Colonic mucosa (tissue), 4 donors: ENCODE measurements around the gene ERICH6B. TPM values are rescaled to one million over a fixed set of nuclear protein-coding genes. Genes with fewer than 3 reads are reported as not detected.

Experiments used
- DNase-seq: peaks from one replicate; pipeline ENCODE4 v3.0.0-alpha.2; 2020
- H3K27ac ChIP-seq: fragments of 200-600 bp; one replicate; pipeline ENCODE4 v1.8.0; 2021
- H3K27me3 ChIP-seq: fragments of 200-600 bp; one replicate; pipeline ENCODE4 v1.8.0; 2021
- H3K36me3 ChIP-seq: fragments of 200-600 bp; one replicate; pipeline ENCODE4 v1.8.0; 2021
- H3K4me1 ChIP-seq: fragments of 200-600 bp; one replicate; pipeline ENCODE4 v1.8.0; 2021; ENCODE audit warnings: mild to moderate bottlenecking
- H3K4me3 ChIP-seq: fragments of 200-600 bp; one replicate; pipeline ENCODE4 v1.8.0; 2021
- H3K9ac ChIP-seq, 2 donors: one replicate each; pipeline ENCODE4 v1.7.0; 2013; ENCODE audit warnings: control low read depth in 2 of 2, low read depth in 2 of 2, low read length in 2 of 2
- H3K9me3 ChIP-seq: fragments of 200-600 bp; one replicate; pipeline ENCODE4 v1.8.0; 2021
- intact Hi-C: fragments of 100-400 bp; cut with DNase I; formaldehyde crosslinking; loops from one replicate; pipeline ENCODE4 v1.14.1; 2022
- total RNA-seq, 2 donors: library from RNA; stranded (reverse); fragmentation: NEBNext Ultra II Directional in 1 of 2; extraction: Animal tissue kit (Norgen Biotek cat#: 25700) in 1 of 2; gene quantifications; one replicate each; pipeline ENCODE4 v1.2.1, GENCODE V29; 2021
- TF ChIP-seq, protein P1 (sequence below): fragments of 200-600 bp; IDR thresholded peaks from one replicate; pipeline ENCODE4 v1.8.0; 2022; ENCODE audit warnings: antibody characterized with exemption, mild to moderate bottlenecking
- donor health status: healthy.
- donor health status: DM: no; HTN: no; CAD: no.
- donor health status: DM: no; HTN: no; CAD: no.

The ERICH6B gene
- total RNA-seq, 2 donors from 2014 or later = not detected

DNA sequence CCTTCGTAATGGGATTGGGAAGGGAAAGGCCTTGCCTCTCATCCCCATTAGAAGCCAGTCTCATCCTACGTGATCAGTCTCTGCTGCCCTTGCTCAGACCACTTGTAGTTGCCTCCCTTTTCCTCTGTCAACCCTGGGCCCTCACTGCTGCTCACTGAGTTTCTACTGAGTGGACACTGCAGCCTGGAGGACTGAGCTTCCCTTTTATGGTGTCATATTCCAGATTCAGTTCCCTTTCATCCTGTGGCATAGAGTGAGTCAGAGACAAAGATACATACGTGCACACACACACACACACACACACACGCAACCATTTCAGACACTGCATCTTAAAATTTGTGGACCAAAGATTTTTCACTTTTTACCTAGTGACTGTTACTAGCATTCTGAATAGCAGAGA is 94.2 kb downstream of the ERICH6B start:
- DNase-seq = no peak
- peaks cover 13% of the 10 kb centered on the region for H3K36me3 ChIP-seq
- H3K27ac ChIP-seq = no peak overlapping the region
- intact Hi-C loops = no loop called here
- no peak overlapping the region for H3K9ac ChIP-seq
- TF ChIP-seq, protein P1, sequence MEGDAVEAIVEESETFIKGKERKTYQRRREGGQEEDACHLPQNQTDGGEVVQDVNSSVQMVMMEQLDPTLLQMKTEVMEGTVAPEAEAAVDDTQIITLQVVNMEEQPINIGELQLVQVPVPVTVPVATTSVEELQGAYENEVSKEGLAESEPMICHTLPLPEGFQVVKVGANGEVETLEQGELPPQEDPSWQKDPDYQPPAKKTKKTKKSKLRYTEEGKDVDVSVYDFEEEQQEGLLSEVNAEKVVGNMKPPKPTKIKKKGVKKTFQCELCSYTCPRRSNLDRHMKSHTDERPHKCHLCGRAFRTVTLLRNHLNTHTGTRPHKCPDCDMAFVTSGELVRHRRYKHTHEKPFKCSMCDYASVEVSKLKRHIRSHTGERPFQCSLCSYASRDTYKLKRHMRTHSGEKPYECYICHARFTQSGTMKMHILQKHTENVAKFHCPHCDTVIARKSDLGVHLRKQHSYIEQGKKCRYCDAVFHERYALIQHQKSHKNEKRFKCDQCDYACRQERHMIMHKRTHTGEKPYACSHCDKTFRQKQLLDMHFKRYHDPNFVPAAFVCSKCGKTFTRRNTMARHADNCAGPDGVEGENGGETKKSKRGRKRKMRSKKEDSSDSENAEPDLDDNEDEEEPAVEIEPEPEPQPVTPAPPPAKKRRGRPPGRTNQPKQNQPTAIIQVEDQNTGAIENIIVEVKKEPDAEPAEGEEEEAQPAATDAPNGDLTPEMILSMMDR = no peak
- no peak overlapping the region for H3K4me3 ChIP-seq
- H3K9me3 ChIP-seq = no peaks in the 10 kb centered on the region
- no peaks in the 10 kb centered on the region for H3K27me3 ChIP-seq
- no peaks in the 10 kb centered on the region for H3K4me1 ChIP-seq

DNA sequence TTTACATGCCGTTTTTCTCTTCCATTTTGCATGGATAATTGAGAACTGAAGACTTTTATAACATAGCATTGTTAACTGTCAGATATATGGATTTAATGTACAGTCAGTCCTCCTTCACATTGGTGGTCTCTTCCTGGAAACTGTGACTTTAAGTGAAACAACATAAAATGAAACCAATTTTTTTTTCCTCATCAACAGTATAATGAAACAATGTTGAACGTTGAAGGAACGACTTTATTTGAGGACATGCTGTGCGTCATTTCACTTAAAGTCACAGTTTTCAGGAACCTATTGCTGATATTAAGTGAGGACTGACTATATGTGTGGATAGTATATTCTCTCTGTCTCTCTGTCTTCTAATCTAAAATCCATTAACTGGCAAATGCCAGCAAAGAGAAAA is 96.0 kb downstream of the ERICH6B start:
- TF ChIP-seq, protein P1 = no peak

DNA sequence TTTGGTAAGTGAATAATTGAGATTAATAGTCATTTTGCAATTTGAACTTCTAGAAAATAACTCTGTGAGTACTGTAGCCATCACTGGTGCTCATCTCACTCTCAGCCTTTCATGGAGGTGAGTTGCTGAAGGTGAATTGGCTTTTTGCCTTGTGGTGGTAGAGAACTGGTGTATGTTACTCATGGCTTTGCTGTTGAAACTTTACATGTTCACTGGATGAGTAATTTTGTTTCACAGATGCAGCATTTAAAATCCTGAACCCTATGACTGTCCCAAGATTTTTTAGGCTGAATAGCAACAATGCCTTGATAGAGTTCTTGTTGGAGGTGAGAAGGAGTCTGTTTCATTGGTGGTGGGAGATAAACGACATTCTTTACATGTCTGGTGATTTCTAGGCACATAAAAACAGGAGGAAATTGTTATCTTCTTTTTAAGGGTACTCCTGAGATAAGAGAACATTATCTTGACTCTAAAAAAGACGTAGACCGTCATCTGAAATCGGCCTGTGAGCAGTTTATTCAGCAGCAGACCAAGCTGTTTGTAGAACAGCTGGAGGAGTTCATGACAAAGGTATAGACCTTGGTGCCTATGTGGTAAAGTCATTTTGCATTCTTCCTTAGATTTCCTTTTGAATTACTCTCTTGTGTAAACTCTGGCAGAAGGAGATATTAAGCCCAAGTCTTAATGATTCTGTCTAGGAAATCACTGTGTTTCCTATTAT is 96.9 kb downstream of the ERICH6B start:
- Histone ChIP-seq H3K4me3 (no peak overlapping the region), H3K9me3 (no peaks in the 10 kb centered on the region), H3K9ac (no peak overlapping the region), H3K27ac (no peak overlapping the region), H3K27me3 (no peaks in the 10 kb centered on the region), H3K36me3 (peaks cover 26% of the 10 kb centered on the region), H3K4me1 (no peaks in the 10 kb centered on the region)
- intact Hi-C loops = no loop called here
- DNase-seq = no peak
- TF ChIP-seq, protein P1 = no peak

More for the DNA sequence above, 96.0 kb downstream of the ERICH6B start:
- Histone ChIP-seq H3K27ac (no peak overlapping the region), H3K36me3 (peaks cover 23% of the 10 kb centered on the region), H3K27me3 (no peaks in the 10 kb centered on the region), H3K9ac (no peak overlapping the region), H3K9me3 (no peaks in the 10 kb centered on the region), H3K4me1 (no peaks in the 10 kb centered on the region), H3K4me3 (no peak overlapping the region)
- intact Hi-C loops = no loop called here
- DNase-seq = no peak

DNA sequence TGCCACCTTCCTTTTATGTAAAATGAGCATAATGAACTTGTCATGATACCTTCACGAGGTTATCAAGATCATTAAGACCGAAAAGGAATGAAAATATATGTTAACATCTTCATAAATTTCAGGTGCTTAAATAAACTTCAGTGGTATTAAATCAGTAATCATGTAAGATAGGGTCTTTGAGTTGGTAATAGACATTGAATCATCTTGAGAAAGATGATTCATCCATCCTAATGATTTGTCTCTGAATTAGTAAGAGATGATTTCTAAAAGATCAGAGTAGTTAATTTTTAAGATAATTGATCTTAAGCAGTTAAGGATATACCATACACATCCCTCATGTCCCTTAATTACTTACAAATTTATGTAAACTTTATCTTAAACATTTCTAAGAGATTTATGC is 98.8 kb downstream of the ERICH6B start:
- H3K9me3 ChIP-seq = no peaks in the 10 kb centered on the region
- H3K36me3 ChIP-seq = peaks cover 26% of the 10 kb centered on the region
- no peak for DNase-seq
- no peak overlapping the region for H3K27ac ChIP-seq
- H3K27me3 ChIP-seq = no peaks in the 10 kb centered on the region
- intact Hi-C loops = no loop called here
- no peak overlapping the region for H3K9ac ChIP-seq
- no peaks in the 10 kb centered on the region for H3K4me1 ChIP-seq
- TF ChIP-seq, protein P1 = no peak
- H3K4me3 ChIP-seq = no peak overlapping the region

DNA sequence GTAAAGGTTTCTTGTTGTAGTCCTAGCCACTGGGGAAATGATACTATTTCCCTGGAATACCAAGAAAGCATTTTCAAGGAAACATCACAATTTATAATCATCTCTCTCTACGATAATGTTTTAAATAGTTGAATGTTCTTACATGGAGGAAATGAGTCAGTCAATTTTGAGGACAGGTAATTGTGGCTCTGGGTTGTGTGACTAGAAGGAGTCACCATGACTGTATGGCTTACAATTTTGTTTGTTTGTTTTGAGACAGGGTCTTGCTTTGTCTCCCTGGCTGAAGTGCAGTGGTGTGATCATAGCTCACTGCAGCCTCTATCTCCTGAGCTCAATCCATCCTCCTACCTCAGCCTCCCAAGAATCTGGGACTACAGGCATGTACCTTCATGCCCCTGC is 103.4 kb downstream of the ERICH6B start:
- H3K9ac ChIP-seq = no peak overlapping the region
- no peaks in the 10 kb centered on the region for H3K4me1 ChIP-seq
- H3K27ac ChIP-seq = no peak overlapping the region
- no peaks in the 10 kb centered on the region for H3K9me3 ChIP-seq
- no peak overlapping the region for H3K4me3 ChIP-seq
- H3K36me3 ChIP-seq = peaks cover 15% of the 10 kb centered on the region
- H3K27me3 ChIP-seq = no peaks in the 10 kb centered on the region
- no peak for DNase-seq
- intact Hi-C loops = no loop called here
- TF ChIP-seq, protein P1 = no peak
